ENCODE results near the gene CUL7. TPM values are rescaled to one million over a fixed set of nuclear protein-coding genes. Genes with fewer than 3 reads are reported as not detected.
A peak's percentile ranks its signal among the peaks of the same experiment; 100 is the strongest.

The CUL7 gene
- total and polyA plus RNA-seq, 9 of the 15 experiments (the other 6 are each of a cell fraction or from before 2014, with no cell fraction given) = 0.44 to 20.1 (median 8.6) TPM

DNA sequence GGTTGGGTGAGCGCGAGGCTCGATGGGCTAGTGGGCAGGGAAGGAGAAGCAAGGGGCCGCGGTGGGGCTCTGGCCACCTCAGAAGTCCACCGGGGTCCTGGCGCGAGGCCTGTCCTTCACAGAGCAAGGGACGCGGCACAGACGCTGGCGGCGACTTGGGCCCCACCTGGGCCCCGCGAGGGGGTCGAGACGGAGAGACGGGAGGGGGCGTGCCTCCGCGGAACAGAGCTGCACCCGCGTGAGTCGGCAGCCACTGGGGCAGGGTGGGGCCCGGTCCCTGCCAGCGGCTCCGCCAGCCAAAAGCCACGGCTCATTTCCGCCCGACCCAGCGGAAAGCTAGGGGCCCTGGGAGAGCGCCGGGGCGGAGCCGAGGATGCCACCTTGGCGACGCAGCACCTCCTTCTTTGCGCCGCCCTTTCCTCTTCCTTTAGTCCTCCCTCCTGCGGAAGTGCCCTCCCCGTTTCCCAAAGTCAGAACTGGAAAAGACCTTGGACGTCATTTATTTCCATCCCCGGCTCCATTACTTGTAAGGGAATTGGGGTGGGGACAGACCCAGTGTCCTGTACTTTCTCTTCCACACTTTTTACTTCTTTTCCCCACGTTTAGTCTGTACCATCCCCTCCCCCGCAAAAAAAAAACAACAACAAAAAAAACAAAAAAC is at the start of gene CUL7 (continued):
- TF ChIP-seq, protein P1, sequence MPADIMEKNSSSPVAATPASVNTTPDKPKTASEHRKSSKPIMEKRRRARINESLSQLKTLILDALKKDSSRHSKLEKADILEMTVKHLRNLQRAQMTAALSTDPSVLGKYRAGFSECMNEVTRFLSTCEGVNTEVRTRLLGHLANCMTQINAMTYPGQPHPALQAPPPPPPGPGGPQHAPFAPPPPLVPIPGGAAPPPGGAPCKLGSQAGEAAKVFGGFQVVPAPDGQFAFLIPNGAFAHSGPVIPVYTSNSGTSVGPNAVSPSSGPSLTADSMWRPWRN (IDR thresholded peaks at IDR 0.05; ENCODE audit: low read depth) = 0 out of 2 replicates have a peak, but pooled peaks have one; percentile 31
- TF ChIP-seq RFX5 (IDR thresholded peaks at IDR 0.05; ENCODE audit: low read depth, low read length) (no peak), BHLHE40 (IDR thresholded peaks at IDR 0.05; ENCODE audit: low read length) (peak; percentile 23; the same call in 1 of the 2 replicates), HDAC2 (IDR thresholded peaks at IDR 0.05) (no peak; the same call in 1 of the 2 replicates), ASH1L (IDR thresholded peaks at IDR 0.05; ENCODE audit: borderline replicate concordance, low read depth, partially characterized antibody) (peak; percentile 57), L3MBTL2 (IDR thresholded peaks at IDR 0.05) (peak; percentile 47), ZNF24 (IDR thresholded peaks at IDR 0.05) (0 out of 2 replicates have a peak, but pooled peaks have one; percentile 40), CHD1 (IDR thresholded peaks at IDR 0.05; ENCODE audit: low read length) (peak; percentile 86), MEF2A (IDR thresholded peaks at IDR 0.05; ENCODE audit: control insufficient read depth, low read depth, low read length) (no peak), RFX1 (IDR thresholded peaks at IDR 0.05) (peak; percentile 76; the same call in 1 of the 2 replicates), MAFF (IDR thresholded peaks at IDR 0.05; ENCODE audit: low read length) (no peak), GABPB1 (CRISPR knock-in tag; IDR thresholded peaks at IDR 0.05) (peak; percentile 77; the same call in 1 of the 2 replicates), KLF6 (CRISPR knock-in tag; IDR thresholded peaks at IDR 0.05; ENCODE audit: borderline replicate concordance) (peak; percentile 95), MXI1 (IDR thresholded peaks at IDR 0.05; ENCODE audit: low read depth, low read length) (peak; percentile 67), BRCA1 (IDR thresholded peaks at IDR 0.05) (no peak), BRCA1 (CRISPR knock-in tag; IDR thresholded peaks at IDR 0.05) (no peak), RBM15 (IDR thresholded peaks at IDR 0.05; ENCODE audit: insufficient read depth, low read length) (no peak), PRPF4 (IDR thresholded peaks at IDR 0.05; ENCODE audit: insufficient read depth, low read depth, low read length, poor library complexity, severe bottlenecking) (no peak), NFRKB (IDR thresholded peaks at IDR 0.05; ENCODE audit: low read depth) (peak; percentile 81), ESRRA (IDR thresholded peaks at IDR 0.05; ENCODE audit: borderline replicate concordance, low read depth) (peak; percentile 86), FOXA1 (IDR thresholded peaks at IDR 0.05; ENCODE audit: borderline replicate concordance) (no peak), SMAD2 (IDR thresholded peaks at IDR 0.05; ENCODE audit: low read depth, low read length) (no peak), RBM22 (IDR thresholded peaks at IDR 0.05; ENCODE audit: low read depth, low read length, poor library complexity, severe bottlenecking) (peak; percentile 88)
- TF ChIP-seq, protein P2, sequence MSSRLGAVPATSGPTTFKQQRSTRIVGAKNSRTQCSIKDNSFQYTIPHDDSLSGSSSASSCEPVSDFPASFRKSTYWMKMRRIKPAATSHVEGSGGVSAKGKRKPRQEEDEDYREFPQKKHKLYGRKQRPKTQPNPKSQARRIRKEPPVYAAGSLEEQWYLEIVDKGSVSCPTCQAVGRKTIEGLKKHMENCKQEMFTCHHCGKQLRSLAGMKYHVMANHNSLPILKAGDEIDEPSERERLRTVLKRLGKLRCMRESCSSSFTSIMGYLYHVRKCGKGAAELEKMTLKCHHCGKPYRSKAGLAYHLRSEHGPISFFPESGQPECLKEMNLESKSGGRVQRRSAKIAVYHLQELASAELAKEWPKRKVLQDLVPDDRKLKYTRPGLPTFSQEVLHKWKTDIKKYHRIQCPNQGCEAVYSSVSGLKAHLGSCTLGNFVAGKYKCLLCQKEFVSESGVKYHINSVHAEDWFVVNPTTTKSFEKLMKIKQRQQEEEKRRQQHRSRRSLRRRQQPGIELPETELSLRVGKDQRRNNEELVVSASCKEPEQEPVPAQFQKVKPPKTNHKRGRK (tag; IDR thresholded peaks at IDR 0.05) = no peak
- TF ChIP-seq, protein P3, sequence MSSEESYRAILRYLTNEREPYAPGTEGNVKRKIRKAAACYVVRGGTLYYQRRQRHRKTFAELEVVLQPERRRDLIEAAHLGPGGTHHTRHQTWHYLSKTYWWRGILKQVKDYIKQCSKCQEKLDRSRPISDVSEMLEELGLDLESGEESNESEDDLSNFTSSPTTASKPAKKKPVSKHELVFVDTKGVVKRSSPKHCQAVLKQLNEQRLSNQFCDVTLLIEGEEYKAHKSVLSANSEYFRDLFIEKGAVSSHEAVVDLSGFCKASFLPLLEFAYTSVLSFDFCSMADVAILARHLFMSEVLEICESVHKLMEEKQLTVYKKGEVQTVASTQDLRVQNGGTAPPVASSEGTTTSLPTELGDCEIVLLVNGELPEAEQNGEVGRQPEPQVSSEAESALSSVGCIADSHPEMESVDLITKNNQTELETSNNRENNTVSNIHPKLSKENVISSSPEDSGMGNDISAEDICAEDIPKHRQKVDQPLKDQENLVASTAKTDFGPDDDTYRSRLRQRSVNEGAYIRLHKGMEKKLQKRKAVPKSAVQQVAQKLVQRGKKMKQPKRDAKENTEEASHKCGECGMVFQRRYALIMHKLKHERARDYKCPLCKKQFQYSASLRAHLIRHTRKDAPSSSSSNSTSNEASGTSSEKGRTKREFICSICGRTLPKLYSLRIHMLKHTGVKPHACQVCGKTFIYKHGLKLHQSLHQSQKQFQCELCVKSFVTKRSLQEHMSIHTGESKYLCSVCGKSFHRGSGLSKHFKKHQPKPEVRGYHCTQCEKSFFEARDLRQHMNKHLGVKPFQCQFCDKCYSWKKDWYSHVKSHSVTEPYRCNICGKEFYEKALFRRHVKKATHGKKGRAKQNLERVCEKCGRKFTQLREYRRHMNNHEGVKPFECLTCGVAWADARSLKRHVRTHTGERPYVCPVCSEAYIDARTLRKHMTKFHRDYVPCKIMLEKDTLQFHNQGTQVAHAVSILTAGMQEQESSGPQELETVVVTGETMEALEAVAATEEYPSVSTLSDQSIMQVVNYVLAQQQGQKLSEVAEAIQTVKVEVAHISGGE (CRISPR knock-in tag; IDR thresholded peaks at IDR 0.05) = peak in 2 of 3 experiments; percentile 76 to 95; a peak in 5 of 6 replicates
